ENCODE data around the gene MMEL1. TPM values are rescaled to one million over a fixed set of nuclear protein-coding genes. Genes with fewer than 3 reads are reported as not detected.

Gene MMEL1
- total RNA-seq, 1 experiment from 2014 or later, result not detected

DNA sequence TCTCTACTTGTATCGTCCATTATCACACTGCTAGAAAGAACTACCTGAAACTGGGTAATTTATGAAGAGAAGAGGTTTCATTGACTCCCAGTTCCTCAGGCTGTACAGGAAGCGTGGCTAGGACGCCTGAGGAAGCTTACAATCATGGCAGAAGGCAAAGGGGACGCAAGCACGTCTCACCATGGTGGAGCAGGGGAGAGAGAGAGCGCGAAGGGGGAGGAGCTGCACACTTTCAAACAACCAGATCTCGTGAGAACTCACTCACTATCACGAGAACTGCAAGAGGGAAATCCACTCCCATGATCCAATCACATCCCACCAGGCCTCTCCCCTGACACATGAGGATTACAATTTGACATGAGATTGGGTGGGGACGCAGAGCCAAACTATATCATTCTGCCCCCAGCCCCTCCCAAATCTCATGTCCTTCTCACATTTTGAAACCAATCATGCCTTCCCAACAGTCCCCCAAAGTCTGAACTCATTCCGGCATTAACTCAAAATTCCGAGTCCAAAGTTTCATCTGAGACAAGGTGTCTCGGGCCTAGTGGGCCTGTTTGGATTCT is 8.0 kb downstream of the MMEL1 start:
- DNase-seq, result no peak
- H3K36me3 ChIP-seq, result no peaks in the 10 kb centered on the region
- H3K4me1 ChIP-seq, result no peaks in the 10 kb centered on the region
- no peak overlapping the region for H3K4me3 ChIP-seq
- H3K27ac ChIP-seq, result no peak overlapping the region
- H3K9me3 ChIP-seq (replicated peaks), result no peaks in the 10 kb centered on the region
- peaks cover 45% of the 10 kb centered on the region for H3K27me3 ChIP-seq

DNA sequence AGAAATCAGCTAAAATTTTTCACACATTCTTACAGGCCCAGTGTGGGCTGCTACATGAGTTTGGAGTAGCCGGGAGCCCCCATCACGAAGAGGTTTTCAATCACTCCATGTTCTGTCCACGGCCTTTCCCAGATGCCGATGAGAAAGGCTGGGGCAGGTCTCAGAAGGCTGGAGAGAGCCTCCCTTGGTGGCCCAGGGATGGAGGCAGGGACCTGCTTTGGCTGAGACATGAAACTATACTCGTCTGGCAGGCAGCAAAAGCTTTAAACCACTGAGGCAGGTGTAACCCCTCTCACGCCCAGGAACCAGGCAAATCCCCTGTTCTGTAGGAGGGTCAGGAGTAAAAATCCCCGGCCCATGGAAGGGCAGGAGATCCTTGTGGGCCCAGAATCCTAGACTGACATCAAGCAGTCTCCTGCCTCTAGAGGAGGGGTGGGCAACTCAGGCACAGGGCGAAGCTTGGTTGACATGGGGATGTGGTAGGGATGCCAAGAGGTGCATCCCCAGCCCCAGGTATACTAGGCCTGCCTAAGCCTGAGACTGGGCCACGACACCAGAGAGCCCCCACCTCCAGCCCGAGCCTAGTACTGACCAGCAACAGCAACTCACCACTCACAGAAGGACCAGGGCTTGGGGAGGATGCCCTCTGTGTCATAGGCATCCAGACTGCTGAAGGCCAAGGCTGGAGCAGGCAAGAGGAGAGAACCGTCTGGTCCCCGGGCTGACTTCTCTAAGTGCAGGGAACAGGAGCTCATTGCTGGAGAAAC is 9.1 kb downstream of the MMEL1 start:
- H3K36me3 ChIP-seq, result no peaks in the 10 kb centered on the region
- no peak overlapping the region for H3K4me3 ChIP-seq
- no peaks in the 10 kb centered on the region for H3K4me1 ChIP-seq
- H3K9me3 ChIP-seq (replicated peaks), result no peaks in the 10 kb centered on the region
- peaks cover 48% of the 10 kb centered on the region for H3K27me3 ChIP-seq
- no peak overlapping the region for H3K27ac ChIP-seq
- no peak for DNase-seq

DNA sequence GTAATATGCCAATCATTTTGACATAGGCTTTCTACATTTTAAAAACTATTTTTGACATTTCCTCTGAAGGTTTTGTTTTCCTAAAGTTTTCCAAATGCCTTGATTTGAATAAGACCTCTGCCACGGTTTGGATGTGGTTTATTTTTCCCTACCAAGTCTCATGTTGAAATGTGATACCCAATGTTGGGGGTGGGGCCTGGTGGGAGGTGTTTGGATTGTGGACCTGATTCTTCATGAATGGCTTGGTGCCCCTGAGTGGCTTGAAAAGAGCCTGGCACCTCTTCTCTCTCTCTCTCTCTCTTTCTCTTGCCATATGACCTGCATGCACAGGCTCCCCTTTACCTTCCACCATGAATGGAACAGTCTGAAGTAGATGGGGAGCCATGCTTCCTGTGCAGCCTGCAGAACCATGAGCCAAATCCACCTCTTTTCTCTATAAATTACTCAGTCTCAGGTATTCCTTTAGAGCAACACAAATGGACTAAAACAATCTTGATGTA is 14.8 kb downstream of the MMEL1 start:
- Histone ChIP-seq H3K4me3 (no peak overlapping the region), H3K27me3 (peaks cover 24% of the 10 kb centered on the region), H3K4me1 (no peaks in the 10 kb centered on the region), H3K9me3 (replicated peaks) (no peaks in the 10 kb centered on the region), H3K36me3 (no peaks in the 10 kb centered on the region), H3K27ac (no peak overlapping the region)
- no peak for DNase-seq

DNA sequence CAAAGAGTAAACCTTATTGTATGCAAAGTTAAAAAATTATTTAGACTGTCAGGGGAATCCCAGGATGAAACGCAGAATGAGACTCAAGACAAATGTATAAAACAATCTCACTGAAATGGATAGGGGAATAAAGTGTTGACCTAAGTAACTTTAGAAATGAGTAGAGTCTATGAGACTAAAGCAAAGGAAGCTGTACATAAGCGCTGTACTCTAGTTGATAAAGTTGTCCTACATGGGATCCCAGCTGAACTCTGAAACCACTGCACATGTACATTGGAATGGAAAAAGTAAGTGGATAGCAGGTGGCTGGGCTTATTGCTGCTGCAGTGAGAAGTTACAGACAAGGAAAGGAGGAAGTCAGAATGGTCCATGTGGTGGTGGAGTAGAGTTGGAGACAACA is 18.7 kb downstream of the MMEL1 start:
- DNase-seq, result no peak
- Histone ChIP-seq H3K27ac (no peak overlapping the region), H3K27me3 (peaks cover 2% of the 10 kb centered on the region), H3K4me3 (no peak overlapping the region), H3K36me3 (no peaks in the 10 kb centered on the region), H3K4me1 (no peaks in the 10 kb centered on the region), H3K9me3 (replicated peaks) (no peaks in the 10 kb centered on the region)

DNA sequence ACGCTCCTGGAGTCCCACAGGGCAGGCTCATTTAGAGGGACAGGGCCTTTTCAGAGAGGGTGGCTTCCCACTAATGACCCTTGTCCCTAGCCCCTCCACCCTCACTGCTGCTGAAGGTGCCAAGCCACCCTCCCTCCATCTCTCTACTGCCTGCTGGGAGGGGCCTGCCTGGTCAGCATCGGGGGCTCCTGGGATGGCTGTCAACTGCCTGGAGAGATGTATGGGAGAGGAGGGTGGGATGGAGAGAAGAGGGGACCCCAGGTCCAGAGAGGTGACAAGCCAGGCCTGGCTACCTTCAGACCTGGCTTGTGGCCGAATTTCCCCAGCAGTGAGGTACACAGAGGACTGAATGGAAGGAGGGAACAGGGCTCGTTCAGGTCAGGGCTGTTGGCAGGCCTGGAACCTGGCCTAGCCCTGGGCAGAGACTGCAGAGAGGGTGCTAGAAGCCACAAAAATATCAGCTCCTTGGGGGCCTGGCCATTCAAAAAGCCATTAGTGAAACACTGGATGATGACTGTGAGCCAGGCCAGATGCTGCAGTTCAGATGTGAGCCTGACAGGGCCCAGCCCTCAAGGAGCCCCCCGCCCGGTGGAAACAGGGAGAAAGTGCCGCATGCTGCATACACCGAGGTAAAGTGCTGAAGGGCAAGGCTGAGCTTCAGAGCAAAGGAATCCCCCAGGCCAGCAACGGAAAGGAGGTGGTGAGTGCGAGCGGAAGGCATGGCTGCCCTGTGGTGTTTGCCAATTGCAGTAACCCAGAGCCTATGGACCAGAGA is 20.0 kb downstream of the MMEL1 start:
- Histone ChIP-seq H3K36me3 (no peaks in the 10 kb centered on the region), H3K27me3 (peaks cover 3% of the 10 kb centered on the region; the same call in 1 of the 2 replicates)

DNA sequence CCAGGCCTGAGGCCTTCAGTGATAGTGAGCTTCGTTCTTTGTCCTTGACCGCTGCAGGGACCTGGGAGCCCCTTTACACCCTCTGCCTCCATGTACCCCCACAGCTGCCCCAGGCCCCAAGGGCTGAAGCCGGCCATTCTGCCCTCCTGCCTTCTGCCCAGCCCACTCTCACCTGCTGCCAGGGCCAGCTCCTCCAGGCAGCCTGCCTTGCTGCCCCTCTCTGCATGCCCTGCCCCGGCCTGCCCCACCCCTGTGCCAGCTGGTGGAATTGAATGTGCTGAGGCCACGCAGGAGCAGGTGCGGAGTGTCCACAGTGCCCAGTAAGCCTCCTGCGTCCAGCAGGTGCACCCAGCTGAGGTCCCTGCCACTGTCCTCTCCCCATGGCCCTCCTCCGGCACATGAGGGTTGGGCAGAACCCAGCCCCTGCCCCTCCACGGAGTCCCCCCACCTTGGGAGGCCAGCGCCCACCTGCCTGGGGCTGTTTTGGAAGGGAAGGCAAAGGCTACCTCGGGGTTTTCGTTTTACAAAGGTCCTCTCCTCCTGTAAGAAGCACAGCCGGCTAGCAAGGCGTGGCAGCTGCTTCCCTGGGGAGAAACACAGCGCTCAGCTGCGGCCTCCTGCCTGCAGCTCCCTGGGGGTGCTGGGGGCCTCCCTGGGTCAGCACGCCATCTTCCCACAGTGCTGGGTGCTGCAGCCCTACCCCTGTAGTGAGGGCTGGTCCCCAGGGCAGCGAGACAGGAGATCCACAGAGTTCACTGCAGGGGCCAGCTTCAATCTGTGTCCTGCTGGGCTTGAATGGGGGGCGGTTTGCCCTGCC is 21.0 kb downstream of the MMEL1 start:
- Histone ChIP-seq H3K27ac (no peak overlapping the region), H3K4me3 (no peak overlapping the region), H3K27me3 (peaks cover 8% of the 10 kb centered on the region), H3K4me1 (no peaks in the 10 kb centered on the region), H3K36me3 (no peaks in the 10 kb centered on the region), H3K9me3 (replicated peaks) (no peaks in the 10 kb centered on the region)
- peak in 1 of 2 experiments; percentile 2 for DNase-seq

More for the DNA sequence above, 20.0 kb downstream of the MMEL1 start:
- no peak overlapping the region for H3K27ac ChIP-seq
- DNase-seq, result no peak
- no peak overlapping the region for H3K4me3 ChIP-seq
- H3K9me3 ChIP-seq (replicated peaks), result no peaks in the 10 kb centered on the region
- no peaks in the 10 kb centered on the region for H3K4me1 ChIP-seq

DNA sequence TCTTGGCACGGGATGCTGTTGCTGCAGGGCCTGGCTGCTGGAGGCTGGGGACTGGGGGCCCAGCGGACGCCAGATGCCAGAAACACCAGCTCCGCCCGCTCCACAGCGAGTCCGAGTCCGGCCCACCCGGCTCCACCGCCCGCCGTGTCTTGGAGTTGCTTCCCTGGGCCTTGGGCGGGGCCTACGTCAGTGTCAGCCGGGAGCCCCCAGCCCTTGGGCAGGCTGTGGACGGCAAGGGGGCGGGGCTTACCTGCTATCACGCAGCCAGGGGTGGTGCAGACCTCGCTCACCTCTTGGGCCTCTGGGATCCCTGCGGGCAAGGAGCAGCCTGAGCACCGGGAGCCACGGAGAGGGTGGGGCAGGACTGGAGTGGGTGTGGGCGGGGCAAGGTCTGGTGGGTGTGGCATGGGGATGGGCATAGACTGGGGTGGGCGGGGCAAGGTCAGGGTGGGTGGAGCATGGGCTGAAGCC is 21.8 kb downstream of the MMEL1 start:
- no peaks in the 10 kb centered on the region for H3K9me3 ChIP-seq (replicated peaks)
- peak; percentile 41 to 46 for DNase-seq
- H3K27ac ChIP-seq, result no peak overlapping the region
- peaks cover 16% of the 10 kb centered on the region for H3K27me3 ChIP-seq
- H3K4me3 ChIP-seq, result no peak overlapping the region
- no peaks in the 10 kb centered on the region for H3K4me1 ChIP-seq
- H3K36me3 ChIP-seq, result no peaks in the 10 kb centered on the region

DNA sequence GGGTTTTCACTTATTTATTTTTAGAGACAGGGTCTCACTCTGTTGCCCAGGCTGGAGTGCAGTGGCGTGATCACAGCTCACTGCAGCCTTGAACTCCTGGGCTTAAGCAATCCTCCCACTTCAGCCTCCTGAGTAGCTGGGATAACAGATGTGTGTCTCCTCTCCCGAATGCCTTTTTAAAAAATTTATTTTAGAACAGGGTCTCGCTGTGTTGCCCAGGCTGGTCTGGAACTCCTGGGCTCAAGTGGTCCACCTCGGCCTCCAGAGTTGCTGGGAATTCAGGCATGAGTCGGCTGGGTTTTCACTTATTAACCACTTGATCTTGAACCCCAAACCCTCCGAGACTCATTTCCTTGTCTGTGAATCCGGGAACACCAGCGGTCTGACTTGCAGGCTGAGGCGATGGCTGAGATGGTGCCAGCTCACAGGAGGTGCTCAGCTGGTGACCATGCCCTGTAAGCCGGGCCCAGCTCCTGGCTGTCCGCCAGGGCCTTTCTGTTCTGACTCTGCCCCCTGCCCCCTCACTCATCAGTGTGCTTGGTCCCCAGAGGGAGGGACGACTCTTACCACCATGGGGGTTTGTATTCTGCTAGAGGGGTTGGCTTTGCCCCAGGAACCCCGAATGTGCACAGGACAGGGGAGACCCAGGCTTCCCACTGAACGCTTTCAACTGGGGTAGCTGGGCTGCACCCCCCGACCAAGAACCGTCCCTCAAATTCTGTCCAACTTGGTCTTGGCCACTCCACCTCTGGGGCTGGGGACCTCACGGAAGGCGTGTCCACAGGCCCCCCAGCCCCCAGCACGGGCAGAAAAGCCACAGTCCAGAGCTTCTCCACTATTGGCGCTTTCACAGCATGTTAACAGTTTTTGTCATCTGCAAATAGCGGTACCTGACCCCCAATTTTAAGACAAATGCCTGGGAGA is 22.5 kb downstream of the MMEL1 start:
- Histone ChIP-seq H3K9me3 (replicated peaks) (no peaks in the 10 kb centered on the region), H3K4me1 (no peaks in the 10 kb centered on the region), H3K36me3 (no peaks in the 10 kb centered on the region), H3K27me3 (peaks cover 20% of the 10 kb centered on the region), H3K27ac (no peak overlapping the region), H3K4me3 (no peak overlapping the region)
- DNase-seq, result peak in 1 of 2 experiments; percentile 2

DNA sequence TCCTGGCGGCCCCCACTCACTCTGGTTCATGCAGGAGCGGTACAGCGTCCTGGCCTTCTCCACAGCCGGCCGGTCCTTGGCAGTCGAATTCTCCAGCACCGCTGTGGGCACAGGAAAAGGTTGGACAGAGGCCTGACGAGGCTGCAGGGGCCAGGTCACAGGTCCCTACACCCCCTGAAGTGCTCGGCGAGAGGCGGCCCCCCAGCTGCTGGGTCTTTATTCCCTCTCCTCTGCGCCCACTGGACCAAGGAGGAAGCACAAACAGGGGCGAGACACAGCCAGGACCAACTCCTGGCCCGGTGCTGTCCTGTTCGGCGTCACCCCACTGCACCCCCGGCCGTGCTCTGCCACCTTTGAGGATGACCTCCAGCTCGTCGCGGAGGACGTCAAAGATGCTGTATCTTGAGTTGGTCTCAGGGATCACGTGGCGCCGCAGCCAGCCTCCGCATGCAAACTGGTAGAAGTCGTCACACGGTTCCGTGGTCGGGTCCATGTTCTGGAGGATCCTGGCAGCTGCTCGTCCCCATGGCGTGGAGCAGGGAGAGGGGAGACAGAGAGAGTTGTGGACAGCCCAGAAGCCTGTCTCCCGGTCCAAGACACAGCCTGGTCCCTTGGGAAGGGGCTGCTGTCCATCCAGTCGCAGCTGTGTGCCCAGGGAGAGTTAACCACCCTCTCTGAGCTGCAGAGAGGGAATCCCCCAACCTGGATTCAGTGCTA is 23.3 kb downstream of the MMEL1 start:
- H3K4me3 ChIP-seq, result no peak overlapping the region
- H3K27ac ChIP-seq, result no peak overlapping the region
- peaks cover 28% of the 10 kb centered on the region for H3K27me3 ChIP-seq
- H3K4me1 ChIP-seq, result no peaks in the 10 kb centered on the region
- H3K36me3 ChIP-seq, result no peaks in the 10 kb centered on the region
- no peaks in the 10 kb centered on the region for H3K9me3 ChIP-seq (replicated peaks)
- DNase-seq, result peak in 1 of 2 experiments; percentile 3

DNA sequence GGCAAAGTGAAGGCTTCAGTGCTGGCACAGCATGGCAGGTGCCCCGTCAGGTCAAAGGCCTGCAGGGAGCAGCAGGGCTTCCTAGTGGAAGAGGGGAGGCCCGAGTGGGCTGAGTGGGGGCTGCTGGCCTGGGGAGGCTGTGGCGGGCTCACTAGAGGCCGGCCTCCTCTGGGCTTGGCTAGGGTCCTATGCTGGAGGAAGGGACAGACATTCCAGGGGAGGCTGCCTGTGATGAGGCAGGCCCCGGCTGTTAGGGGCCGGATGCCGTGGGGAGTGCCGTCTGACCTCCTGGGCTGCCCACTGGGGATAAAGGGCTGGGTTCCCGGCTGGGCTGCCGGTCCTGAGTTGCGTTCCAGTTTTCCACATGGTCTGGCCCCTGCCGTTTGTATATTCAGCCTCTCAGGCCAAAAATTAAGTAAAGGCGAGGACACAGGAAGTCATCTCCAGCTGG is 25.1 kb downstream of the MMEL1 start:
- Histone ChIP-seq H3K4me1 (no peaks in the 10 kb centered on the region), H3K36me3 (no peaks in the 10 kb centered on the region), H3K4me3 (no peak overlapping the region), H3K27ac (no peak overlapping the region), H3K9me3 (replicated peaks) (no peaks in the 10 kb centered on the region), H3K27me3 (peaks cover 42% of the 10 kb centered on the region)
- DNase-seq, result no peak

DNA sequence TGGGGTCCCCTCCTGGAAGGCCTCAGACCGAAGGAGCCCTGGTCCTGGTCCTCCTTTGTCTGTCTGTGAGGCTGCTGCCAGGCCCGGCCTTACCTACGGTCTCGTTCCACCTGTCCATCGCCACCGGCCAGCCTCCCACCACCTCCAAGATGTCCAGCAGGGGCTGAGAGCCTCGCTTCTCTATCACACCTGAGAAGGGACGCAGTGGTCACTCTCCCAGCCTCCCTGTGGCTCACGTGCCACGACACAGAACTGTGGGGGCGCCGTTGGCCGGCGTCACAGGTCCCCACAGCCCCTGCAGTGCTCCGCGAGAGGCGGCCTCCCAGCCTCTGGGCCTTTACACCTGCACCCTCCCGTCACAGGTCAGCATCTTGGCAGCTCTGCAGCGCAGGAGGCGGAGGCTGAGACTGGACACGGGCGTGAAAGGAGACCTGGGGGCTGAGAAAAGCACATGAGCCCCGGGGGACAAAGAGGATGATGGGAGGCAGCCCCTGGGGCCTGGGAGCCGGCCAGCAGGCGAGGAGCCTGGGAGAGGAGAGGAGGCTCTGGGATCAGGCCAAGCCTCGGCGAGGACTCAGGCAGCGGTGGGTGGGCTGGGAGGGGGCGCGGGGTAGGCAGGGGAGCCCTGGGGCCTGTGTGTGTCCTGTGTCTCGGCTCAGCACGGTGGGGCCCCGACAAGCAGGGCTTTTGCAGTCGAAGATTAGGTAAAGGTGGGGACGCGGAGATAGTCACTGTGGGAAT is 25.8 kb downstream of the MMEL1 start:
- Histone ChIP-seq H3K36me3 (no peaks in the 10 kb centered on the region), H3K4me3 (no peak overlapping the region), H3K9me3 (replicated peaks) (no peaks in the 10 kb centered on the region), H3K27ac (no peak overlapping the region), H3K4me1 (no peaks in the 10 kb centered on the region), H3K27me3 (peaks cover 43% of the 10 kb centered on the region)
- peak in 1 of 2 experiments; percentile 7 for DNase-seq

DNA sequence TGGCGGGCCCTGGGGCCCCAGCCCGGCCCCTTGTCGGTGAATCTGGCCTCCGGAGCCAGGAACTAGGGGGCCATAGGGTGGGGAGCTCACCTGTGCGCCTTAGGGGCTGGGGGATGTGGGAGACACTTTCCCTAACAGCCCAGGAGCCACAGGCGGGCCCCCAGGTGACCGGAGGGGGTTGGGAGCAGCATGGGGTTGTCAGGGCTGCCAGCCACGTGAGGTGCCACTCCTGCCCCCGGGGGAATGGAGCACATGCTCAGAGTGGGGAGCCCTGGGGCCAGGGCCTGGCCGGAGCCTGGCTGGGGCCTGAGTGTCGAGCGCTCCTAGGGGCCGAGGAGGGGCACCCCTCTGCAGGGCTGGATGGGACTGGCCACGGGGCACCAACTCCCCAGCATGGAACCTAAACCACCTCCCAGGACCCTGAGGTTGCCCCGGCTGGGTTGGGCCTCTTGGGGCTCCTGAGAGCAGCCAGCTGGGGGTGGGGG is 26.4 kb downstream of the MMEL1 start:
- Histone ChIP-seq H3K4me3 (no peak overlapping the region), H3K9me3 (replicated peaks) (no peaks in the 10 kb centered on the region), H3K27ac (no peak overlapping the region), H3K36me3 (no peaks in the 10 kb centered on the region), H3K27me3 (peaks cover 43% of the 10 kb centered on the region), H3K4me1 (no peaks in the 10 kb centered on the region)
- DNase-seq, result no peak
